SHP77 treated with DMSO at 0.1 percent for 48 hours (cell line): ENCODE results near the gene IQSEC1.

Experiments used
- DNase-seq: peaks from one replicate; lab custom pipeline; 2025; lab: John Stamatoyannopoulos, UW

IQSEC1 gene

DNA sequence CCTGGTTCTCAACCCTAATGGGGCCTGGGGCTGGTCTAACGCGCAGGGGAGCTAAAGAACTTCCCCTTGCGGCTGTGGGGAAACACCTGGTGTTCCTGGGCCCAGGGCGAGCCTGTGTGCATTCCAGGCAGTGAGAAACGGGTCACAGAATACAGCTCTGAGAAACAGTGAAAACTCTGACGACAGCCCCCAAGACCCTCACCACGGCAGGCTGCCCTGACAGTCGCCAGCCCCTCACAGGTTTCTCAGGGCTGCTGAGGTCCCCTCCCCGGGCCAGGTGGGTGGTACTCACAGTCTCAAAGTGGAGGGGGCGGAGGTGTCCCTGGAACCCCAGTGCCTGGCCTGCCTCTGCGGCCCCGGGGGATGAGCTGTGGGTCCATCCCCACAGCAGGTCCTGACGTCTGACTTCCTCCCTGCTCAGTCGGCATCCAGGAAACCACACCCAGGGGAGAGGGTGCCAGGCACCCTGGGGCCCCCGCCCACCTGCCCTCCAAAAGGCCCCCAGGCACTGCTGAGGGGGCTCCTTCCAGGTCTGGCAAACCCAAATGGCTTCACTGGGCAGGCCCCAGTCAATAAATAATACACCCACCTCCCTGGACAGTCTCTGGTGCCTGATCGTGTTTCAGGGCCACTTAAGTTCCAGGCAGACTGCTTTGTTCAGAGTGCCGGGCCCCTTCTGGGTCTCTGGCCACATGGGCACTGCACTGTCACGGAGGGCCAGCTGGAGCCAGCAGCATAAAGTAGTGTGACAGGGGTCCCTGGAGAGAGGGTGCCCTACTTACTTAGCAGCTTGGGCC lies 57.7 kb downstream of the IQSEC1 start:
- DNase-seq, result no peak

DNA sequence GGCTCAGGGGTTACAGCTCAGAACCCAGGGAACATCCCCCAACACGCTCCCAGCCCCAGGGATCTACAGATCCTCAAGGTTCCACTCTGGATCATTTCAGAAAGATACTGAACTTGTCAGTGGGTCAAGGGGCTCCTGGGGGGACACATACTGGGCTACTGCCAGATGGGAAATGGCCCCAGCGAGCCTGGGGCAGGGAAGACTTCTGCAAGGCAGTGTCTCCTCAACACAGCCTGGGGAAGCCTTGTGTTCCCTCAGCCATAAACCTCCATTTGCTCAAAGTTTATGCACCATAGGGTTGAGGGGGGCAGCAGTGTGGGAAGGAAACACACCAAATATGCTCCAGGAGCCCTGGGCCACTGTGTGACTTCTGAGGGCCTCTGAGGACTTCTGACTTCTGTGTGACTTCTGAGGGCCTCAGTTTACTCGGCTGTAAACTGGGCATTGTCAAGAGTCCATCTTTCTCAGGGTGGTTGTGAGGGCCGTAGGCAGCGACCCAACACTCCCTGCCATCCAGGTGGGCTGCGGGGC lies 58.4 kb downstream of the IQSEC1 start:
- no peak for DNase-seq

DNA sequence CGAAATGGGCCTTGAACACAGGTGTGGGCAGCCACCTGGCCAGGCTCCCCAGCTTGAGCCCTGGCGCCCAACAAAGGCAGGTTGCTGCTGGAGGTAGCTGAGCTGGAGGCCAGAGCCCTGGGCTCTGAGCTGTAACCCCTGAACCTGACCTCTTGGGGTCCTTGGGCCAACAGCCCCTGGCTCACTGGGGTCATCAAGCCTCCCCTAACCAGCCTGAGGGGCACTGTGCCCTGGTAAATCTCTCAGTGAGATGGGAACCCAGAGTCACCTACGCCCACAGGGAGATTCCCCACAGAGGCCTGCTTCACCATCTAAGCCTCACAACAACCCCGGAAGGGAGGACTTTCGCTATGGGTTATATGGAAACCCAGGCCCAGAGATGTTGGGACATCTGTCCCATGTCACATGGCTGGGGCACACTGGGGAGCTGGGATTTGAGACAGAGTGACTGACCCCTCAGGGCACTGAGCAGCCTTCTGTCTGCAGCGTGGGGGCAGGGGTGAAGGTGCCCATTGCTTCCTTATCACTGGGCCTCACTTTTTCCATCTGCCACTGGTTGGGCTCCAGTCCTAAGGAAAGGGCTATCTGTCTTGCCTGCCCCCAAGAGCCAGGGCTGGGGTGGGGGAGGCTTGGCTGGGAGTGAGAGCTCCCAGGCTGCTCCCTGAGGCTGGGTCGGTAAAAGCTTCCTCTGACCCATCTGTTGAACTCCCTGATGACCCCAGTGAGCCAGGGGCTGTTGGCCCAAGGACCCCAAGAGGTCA lies 59.1 kb downstream of the IQSEC1 start:
- DNase-seq, result no peak

DNA sequence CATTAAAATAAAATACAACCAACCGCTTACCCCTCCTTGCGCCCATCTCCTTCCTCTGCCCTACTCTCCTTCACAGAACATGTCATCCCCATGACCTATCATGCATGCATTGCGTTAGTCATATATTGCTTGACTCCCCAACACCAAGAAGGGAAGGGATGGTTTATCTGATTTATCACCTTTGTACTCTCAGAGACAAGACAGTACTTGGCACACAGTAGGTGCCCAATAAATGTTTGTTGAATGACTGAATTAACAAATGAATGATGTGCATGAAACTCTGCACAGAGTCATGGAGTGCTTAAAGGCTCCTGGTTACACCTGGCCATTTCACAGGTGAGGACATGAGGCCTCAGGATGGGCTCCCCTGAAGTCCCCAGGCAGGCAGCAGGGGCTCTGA lies 59.7 kb downstream of the IQSEC1 start:
- no peak for DNase-seq

DNA sequence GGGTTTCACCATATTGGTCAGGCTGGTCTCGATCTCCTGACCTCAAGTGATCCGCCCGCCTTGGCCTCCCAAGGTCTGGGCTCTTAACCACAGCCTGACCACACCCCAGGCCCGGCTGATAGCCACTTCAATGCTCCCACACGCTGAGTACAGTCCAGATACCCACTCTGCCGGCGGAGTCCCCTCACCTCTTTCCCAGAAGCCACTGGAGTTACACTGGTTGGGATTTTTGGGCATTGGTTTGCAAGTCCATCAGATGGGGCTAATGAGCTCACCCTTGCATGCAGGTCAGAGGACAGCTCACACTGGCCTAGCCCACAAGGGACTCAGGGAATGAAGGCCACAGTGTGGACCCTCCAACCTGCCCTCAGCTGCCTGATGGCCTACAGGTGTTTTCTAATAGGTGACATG lies 60.1 kb downstream of the IQSEC1 start:
- DNase-seq, result no peak

DNA sequence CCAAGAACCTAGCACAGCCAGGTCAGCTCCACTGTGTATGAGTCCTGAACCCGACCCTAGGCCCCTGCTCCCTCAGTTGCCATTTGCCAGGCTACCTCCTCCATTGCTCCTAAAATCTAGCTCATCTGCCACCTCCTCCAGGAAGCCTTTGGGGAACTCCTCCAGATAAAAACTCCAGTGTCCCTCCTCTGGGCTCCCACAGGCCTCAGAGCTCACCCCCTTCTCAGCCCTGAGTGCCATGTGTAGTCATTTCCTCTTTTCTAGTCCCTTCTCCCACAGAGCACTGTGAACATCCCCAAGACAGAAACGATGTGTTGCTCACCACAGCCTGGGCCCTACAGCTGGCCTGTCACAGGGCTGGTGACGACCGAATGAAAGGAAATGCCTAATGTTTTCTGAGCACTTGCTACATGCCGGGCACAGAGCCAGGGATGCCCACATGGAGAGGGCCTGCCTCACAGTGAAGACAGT lies 61.0 kb downstream of the IQSEC1 start:
- peak; percentile 34 for DNase-seq

DNA sequence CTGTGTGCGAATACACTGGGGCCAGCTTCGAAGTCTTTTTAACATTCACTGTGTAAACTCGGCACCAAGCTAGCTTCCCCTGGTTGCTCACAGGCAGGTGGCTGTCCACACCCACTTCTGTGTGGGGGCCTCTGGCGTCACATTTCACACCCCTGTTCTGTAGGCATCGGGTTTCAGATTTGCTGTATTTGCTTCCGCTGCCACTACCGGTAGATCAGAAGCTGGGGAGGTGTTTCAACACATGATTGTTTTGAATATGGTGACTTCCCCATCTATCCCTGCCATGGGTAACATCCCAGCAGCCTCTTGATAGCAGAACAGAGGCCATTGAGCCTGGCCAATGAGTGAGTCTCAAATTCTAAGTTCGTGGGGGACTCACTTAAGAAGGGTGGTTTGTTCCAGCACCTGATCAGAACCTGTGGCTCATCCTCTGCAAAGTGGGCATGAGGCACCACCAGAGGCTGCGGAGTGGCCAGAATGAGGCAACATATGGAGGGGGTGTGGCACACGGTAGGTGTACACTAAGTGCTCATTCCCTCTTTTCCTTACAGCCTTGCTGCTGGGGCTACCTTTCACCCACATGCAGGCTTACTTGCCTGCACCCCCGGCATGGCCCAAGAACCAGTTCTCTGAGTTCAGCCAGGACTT lies 61.5 kb downstream of the IQSEC1 start:
- DNase-seq, result peak; percentile 18

DNA sequence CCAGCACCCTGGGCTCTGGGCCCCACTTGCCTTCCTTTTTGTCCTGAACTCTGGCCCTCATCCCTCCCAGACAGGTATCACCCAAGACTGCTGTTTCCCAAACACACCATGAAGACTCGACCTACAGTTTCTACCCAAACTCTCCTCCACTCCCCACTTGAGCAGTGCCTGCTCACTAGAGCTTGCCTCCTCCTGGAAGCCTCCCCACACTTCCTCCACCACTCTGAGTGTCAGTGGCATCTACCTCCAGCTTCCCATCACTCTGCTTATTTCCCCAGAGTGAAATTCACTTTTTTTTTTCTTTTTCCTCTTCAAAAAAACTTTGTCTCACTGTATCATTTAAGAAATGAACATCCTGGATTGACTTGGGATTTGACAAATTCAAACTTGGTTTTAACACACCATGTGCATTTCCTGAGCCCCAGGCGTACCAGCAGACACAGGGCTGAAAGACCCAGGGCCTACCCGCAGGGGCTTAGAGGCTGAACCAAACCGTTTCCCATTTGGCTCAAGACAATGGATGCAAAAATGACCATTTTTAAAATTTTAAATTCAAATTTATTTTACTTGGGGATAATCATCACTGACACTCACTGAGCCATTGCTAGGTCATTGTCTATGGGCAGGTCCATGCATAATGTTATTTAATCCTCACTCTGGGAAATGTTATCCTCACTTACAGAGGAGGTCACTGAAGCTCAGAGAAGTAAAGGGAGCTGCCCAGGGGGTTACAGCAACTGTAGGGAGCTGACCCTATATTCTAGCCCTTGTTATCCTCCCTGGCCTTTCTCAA lies 62.3 kb downstream of the IQSEC1 start:
- no peak for DNase-seq

DNA sequence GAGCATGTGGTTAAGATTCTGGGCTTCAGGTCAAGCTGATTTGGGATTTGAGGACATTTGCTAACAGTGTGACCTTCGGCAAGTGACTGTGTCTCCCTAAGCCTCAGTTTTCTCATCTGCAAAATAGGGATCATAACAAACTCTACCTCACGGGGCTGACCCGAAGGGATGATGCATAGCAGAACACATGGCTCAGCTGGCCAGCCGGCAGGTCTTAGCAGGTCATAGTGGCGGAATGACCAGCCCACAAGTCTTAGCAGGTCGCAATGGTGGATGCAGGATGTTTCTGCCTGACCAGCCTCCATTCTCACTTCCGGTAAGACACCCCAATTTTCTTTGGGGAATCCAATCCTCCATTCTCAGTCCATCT lies 63.3 kb downstream of the IQSEC1 start:
- DNase-seq, result no peak

DNA sequence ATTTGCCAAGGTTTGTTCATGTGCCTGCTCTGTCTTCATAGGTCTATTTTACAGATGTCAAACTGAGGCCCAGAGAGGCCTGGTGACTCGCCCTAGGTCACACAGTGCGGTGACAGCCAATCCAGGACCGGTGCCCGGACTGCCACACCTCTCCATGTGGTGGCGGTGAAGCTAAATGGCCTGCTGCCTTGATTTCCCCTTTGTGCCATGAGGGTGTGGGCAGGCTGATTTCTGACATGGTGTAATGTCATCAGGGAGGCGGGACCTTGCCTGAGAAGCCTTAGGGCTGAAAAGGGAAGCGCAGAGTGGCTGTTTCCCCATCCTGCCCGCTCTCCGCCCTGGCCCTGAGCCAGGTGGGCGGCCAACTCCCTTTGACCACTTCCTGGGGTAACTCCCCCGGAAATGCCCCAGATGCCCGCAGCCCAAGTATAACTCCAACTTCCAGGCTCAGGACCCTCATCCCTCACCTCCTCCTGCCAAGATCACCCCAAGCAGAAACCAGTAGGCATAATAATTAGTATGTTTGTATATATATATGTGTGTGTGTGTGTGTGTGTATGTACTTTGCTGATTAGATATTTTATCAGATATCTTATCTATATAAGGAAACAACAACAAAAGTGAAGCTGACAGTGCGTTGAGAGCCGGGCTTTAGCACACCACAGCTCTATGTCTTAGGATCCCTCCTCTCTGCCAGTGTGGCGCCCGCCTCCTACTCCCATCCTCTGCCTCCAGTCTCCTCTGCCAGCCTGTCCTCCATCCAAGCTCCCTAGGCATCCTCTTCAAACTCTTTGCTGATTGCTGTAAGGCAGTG lies 63.9 kb downstream of the IQSEC1 start:
- no peak for DNase-seq

DNA sequence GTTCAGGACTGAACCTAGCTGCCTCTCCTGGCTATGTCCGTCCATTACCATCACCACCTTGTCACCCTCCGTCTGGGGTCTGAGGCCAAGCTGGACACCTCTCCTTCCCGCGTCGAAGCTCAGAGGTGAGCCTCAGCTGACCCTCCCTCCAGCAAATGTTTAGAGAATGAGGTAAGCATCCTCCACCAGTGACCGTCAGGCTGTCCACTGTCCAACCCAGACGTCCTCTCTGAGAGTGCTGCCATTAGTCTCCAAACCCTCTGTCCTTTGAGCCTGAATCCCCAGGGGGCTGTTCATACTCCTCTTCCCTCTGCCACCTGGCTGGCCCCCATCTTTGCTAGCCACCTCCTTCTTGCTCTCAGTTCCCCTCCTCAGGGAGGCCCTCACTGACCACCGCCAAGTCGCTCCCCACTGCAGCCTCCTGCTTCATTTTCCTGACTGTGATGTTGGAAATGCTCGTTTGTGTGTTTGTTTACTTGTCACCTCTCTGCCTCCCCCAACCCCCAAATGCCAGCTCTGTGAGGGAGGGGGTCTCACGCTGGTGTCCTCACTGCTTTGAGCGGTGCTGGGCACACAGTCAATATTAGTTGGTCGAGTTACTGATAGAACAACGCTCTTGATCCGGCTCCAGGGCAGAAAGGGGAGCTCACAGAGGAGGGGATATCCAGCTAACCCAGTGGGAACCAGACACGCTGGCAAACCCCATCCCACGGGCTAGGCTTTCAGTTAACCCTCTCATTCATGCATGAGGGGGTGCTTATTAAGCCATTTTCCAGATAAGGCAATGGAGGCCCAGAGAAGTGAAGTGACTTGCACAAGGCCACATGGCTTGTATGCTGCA lies 64.9 kb downstream of the IQSEC1 start:
- DNase-seq, result no peak

DNA sequence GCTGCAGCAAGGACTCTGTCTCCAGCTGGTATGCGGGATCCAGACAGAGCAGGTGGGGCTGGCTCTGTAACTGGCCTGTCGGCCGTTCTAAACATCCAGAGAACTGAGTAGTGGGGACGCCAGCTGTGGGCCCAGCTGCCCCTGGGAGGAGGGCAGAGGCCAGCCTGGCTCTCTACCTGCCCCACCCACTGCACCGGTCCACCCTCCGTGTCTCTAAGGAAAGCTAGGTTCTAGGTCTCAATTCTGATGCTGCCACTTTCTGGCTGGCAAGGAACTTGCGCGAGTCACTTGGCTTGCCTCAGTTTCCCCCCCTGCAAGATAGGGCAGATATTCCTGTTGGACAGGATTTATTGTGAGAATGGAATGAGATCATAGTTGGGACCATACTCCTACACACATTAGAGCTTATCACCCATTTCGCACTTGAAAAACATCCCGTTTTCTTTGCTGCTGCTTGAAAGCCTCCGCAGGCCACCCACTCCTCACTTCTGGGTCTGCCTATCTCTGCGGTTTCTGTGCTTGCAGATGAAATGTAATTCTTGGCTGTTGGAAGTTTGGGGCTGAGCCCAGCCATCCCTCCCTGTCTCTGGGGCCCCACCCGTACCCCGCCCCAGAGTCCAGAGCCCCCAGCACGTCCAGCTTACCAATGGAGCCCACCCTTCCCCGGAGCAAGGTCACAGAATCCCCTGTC lies 65.8 kb downstream of the IQSEC1 start:
- no peak for DNase-seq

DNA sequence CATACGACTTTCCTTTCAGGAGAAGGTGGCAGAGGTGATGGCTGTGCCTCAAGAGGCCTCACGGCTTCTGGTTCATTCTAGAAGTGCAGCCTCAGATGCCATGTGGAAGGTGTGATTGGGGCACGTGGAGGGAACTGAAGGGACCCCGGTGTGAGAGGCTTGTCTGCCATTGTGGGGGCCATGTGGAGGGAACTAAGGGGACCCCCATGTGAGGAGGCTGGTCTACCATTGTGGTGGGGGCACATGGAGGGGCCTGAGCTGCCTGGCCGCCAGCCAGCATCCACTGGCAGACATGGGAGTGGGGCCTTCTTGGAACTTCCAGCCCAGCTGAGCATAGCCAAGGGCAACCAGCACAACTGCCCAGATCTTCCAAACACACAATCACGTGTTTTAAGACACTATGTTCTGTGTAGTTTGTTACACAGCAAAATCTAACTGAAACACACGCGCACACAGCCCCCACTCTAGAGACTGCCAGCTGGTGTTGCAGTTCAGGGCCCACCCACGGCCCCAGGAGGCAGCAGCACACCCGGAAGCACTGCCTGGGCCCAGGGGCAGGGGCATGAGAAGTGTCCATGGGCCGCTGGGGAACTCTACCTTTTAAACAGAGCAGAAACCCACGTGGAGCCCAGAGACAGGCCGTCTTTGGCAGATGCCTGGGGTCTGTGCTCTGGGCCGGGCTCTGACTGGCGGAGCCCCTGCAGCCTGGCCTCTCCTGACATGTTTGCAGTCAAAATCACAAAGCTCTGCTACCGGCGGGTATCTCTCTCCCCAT lies 66.8 kb downstream of the IQSEC1 start:
- DNase-seq, result no peak

DNA sequence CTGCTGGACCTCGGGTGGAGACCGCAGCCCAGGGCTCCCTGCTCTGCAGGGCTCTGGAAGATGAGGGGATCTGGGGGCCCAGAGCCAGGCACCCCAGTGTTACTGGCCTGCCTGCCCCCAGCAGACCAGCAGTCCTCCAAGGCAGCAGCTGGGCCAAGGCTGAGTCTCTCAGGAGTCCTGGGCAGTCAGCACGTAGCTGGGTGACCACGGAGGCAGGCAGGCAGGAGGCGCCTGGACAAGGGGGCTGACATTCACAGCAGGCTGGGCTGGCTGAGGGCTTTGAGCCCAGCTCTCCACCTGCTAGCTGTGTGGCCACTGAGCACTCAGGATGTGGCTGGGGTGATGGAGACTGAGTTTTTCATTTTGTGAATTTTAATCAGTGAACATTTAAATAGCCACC lies 67.9 kb downstream of the IQSEC1 start:
- DNase-seq, result no peak

DNA sequence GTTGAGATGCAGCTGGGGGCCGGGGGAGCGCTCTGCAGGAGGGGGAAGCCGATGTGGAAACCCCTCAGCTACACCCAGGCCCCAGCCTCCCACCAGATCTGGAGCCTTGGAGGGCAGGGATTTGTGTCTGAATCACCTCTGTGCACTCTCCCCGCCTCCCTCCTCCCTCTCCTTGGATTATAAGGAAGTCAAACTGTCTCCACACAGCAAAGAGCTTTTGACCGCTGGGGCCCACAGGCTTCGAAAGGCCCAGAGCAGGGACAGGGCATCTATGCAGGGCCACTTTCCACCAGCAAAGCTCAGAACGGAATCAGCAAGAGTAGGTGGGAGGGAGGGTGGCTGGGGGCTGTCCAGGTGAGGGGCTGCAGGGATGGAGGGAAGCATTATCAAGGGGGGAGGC lies 68.9 kb downstream of the IQSEC1 start:
- DNase-seq, result no peak

DNA sequence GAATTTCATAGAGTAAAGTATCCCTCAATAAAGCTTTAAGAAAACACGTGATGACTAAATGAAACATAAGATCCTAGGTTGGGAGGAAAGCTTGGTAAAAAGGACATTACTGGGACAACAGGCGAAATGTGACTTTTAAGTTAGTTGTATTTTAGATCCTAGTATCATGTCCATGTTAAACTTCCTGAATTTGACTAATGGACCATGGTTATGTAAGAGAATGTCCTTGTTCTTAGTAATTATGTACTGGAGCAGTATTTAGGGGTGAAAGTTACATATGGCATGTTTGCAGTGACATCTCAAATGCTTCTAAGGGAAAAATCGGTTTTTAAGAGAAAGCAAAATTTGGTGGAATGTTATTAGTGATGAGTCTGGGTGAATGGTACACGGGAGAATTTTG lies 69.6 kb downstream of the IQSEC1 start:
- DNase-seq, result no peak

DNA sequence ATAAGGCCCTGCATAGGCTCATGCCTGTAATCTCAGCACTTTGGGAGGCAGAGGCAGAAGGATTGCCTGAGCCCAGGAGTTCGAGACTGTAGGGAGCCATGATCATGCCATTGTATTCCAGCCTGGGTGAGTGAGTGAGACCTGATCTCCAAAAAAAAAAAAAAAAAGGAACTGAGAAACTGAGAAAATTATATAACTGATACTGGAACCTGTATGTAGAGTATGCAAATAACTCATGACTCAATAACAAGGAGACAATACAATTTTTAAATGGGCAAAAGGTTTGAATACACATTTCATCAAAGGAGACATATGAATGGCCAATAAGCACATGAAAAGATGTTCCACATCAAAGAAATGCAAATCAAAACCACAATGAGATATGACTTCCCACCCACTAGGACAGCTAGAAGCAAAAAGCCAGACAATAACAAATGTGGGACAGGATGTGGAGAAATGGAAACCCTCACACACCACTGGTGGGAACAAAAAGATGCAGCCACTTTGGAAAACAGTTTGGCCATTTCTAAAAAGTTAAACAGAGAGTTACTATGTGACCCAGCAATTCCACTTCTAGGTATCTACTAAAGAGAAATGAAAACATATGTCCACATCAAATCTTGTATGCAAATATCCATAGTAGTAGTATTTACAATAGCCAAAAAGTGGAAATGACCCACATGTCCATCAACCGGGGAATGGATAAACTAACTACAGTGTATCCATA lies 70.7 kb downstream of the IQSEC1 start:
- DNase-seq, result no peak
